Fibroblast of skin of abdomen (primary cell): Measurements from ENCODE around the gene FAM168A.

Source experiments
- DNase-seq: peaks from one replicate; pipeline ENCODE4 v3.0.0-alpha.2; 2013

The FAM168A gene

DNA sequence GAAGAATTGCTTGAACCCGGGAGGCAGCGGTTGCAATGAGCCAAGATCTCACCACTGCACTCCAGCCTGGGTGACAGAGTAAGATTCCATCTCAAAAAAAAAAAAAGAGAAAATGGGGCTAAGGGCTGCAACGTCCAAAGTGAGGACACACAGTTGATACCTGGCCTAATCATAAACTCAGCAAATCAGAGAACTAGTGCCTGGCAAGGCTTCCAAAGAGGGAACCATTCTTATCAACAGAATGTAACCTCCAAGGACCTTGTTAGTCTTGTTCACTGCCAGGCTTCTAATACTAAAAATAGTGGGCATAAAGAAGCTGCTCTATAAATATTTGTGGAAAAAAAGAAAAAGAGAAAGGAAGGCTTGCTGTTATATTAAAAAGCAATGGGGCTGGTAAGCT, 42.3 kb downstream of the FAM168A start:
- DNase-seq: no peak

DNA sequence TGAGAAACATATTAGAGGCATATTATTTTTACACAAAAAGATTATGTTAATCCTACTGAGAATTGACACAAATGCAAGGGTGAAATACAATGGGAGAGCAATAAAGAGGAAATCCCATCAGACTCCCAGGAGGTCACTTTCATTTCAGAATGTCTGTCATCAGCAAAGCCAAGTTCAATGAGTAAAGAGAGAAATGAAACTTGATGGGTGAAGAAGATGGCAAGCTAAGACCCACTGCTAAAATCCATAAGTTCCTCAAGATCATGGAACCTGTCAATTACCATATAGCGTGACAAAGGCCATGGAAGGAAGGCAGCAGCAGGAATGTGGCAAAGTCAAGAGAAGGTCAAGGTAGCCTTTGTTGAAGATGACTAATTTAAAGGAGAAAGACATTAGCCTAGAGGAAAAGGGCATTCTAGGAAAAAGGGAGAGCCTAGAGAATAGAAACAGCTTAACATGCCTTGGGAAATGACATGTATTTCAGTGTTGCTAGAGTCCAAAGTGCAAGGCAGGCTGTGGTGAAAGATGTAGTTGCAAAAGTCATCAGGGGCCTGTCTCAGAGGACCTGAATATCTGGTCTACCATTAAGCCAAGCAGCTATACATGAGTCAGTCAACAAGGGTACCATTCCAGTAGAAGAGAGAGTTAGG, 43.1 kb downstream of the FAM168A start:
- no peak for DNase-seq

DNA sequence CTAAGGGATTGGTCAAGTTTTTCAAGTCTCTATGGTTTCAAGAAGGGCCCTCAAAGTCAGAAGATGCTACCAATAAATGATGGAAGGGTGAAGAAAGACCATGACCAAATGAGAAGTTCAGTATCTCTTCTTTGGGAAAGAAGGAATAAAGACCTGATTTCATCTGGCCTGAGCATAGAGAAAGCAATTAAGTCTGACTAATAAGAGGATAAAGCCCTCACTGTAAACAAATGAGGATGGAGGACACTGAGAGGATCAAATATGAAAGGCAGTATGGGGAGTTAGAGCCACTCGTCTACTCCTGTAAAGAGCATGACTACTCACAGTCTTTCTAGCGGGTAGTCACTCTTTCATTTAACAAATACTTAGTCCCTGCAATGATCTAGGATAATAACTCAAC, 44.6 kb downstream of the FAM168A start:
- no peak for DNase-seq

DNA sequence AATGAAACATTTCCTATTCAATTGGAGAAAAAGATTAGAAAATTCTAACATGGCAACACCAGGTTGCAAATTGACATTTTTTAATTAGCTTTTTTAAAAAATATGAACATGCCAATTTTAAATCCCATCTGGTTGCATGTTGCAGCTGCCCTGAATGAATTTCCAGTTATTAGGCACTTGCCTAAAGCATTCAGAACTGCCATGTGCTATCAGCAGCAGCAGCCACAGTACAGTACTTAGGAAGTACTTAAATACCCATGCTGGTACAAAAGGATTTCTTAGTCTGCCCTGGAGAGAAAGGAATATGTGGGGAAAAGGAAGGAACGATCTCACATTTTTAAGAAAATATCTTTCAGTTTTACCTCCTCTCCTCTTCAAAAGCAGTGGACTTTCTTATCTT, 46.2 kb downstream of the FAM168A start:
- no peak for DNase-seq

DNA sequence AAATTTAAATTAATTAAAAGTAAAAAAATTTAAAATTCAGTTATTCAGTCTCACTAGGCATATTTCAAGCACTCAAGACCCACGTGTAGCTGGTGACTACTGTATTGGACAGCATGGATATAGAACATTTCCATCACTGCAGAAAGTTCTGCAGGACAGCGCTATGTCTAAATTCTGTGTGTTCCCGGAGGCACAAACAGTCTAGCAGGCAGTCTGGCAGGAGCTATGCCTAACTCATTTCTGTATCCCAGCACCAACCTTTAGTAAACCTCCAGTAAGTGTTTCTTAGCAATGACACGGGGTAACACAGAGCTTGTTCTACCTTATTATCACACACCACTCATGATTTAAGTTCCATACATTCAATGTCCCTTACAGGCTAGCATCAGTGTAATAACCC, 48.5 kb downstream of the FAM168A start:
- no peak for DNase-seq

DNA sequence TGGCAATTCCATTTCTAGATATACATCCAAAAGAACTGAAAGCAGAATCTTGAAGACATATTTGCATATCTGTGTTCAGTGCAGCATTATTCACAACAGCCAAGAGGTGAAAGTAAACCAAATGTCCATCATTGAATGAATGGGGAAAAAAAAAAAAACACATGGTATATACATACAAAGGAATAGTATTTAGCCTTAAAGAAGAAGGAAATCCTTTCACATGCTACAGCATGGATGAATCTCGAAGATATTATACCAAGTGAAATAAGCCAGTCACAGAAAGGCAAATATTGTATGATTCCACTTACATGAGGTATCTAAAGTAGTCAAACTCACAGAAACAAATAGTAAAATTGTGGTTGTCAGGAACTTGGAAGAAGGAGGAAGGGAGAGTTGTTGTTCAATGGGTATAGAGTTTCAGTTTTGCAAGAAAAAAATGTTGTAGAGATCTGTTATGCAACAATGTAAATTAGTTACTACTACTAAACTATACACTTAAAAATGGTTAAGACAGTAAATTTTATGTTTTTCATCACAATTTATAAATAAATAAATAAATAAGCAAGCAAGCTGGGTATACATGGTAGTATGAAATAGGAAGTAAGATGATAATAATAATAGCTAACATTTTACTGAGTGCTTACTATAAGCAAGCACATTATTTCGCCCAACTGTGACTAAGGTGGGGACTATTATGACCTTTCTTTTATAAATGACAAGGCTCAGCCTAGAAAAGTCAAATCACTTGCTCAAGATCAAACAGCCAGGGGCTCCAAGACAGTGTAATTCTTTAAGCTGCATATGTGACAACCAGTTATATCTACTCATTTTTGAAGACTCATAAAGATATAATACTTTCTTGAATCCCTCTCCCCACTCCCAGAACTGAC, 50.0 kb downstream of the FAM168A start:
- DNase-seq: no peak

DNA sequence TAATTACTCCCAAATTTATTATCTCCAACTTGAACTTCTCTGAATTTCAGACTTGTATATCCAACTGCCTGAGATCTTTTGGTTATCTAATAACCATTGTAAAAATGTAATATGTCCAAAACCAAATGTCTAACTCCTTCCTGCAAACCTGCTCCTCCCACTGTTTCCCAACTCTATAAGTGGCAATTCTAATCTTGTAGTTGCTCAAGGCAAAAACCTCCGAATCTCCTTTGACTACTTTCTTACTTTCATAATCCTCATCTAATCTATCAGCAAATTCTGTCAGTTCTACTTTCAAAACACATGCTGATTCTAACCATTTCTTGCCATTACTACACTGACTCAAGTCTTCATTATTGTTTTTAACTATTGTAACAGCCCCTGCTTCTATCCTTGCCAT, 55.7 kb downstream of the FAM168A start:
- no peak for DNase-seq

DNA sequence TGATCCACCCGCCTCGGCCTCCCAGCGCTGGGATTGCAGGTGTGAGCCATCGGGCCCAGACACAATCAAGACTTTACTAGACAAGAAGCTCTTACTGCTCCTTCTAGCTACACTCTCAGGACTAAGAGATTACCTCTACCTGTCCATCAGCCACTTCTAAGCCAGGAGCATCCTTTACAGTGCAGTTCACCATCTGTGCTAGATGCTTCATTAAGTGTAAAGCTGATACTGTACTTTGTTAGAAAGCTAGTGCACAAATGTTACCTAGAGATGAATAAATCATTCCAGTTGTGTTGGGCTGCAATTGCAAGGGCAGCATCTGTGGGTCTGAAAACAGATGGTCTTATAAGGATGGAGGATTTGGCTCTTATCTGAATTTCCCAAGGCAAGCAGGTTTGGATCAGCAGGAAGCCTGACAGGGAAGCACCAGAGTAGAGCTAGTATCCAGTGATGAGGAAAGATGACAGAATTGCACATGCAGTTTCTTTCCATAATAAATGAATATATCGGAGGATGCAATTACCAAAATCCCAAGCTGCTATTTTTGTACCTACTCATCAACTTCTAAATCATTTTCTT, 58.3 kb downstream of the FAM168A start:
- DNase-seq: no peak

DNA sequence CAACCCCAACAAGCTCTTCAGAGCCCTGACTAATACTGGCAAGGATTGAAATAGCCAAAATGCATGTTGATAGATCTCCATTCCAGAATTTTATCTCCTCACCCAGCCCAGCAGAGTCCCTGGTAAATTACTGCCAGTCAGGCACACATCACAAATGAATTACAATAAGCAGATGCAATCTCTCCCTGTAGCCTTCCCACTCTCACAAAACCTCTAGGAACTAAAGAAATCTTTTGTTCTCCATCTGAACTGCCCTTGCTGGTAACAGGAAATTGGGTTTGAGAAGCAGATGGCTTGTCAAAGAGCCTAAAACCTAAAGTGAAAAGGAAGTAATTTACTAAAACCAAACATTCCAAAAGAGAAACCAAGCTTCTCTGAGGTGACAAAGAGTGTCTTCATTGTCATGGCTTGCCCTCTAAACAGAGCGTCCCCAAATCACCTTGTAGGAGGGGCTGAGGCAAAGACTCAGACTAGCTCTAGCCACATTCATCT, 59.5 kb downstream of the FAM168A start:
- peak; percentile 10 for DNase-seq

DNA sequence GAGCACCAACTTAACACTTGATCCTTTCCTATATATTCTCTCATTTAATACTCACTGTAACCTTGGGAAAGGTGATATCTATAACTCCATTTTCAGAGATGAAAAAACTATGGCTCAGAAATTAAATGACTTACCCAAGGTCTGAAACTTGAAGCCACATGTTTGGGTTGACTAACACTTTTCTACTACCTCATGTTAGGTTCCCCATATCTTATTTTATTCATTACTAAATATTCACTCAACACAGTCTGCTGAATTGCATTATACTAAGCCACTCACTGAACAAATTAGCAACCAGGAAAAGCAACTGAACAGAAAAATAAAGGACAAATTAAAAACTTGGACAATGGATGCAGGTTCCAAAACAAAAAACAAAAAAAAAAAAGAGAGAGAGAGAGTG, 59.9 kb downstream of the FAM168A start:
- no peak for DNase-seq

DNA sequence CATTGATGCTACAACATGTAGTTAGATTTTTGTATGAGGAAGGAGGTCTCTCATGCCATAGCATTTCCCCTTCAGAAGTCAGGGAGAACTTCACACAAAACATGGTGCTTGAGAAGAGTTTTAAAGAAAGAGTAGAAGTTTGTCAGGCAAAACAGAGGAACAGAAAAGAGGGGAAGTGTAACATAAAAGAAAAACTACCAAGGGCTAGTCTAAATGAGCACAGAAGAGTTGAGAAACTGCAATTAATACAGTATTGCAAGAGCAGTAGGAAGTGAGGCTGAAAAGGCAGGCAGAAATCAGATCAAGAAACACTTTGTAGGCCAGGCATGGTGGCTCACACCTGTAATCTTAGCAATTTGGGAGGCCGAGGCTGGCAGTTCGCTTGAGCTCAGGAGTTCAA, 61.0 kb downstream of the FAM168A start:
- DNase-seq: no peak

DNA sequence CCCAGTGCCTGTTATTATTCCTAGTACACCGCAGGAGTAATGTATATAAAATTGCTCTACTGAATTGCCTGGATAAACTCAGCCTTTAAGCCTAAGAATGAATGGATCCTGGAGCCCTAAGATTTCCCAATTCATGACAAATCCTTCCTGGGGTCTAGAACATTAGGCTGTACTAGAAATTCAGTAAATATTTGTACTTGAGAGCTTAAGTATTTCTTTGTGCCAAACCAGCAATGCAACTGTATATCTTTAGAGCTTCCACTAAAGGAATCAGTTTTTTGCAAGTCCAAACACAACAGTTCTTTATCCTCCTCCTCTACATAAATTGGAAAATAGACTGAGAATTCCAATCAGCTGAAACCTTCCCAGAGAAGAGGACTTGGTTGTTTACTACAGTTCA, 65.6 kb downstream of the FAM168A start:
- no peak for DNase-seq

DNA sequence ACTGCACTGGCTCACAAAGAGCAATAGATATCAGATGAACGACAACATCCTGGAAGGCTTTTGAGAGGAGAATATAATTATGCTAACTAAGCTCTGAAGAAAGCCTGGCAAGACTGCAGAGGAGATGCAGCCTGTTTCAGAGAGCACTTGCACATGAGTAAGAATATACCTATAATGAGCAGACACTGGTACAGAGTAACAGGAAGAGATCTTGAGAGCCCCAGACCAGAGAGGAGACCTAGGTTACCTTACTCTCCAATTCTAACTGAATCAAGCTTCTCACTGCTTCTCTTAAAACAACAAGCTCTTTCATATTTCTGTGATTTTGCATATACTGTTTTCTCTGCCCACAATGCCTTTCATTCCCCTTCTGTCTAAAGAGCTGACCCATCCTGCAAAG, 66.5 kb downstream of the FAM168A start:
- no peak for DNase-seq

DNA sequence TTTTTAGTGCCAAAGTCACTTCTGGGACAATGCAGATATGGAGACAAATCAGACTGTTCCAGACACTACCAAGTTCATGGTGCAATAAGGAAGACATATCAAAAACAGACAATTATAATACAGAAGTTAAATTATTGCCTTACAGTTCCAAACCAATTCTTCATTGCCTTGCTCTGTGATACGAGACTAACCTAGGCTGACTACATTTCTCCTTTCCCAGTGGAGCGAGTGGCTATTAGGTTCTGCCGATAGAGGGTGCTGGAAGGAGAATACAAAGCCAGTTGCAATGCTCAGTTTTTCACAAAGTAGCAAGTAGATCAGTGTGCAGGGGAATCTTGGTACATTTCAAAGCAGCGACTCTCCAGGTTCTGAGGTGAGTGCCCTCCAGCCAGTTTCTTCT, 67.8 kb downstream of the FAM168A start:
- DNase-seq: no peak

DNA sequence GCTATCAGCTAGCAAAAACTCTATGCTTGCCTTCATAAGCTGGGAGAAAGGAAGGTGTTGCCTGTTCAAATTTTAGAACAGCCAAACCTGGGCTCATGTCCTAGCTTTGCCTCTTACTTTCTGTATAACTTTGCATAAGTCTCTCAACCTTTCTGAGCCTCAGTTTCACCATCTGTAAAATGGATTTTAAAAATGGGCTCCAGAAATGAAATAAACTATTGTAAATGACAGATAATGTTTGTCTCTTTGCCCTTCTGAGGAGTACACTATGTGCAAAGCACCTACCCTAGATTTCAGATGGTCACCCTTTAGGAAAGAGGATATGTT, 68.7 kb downstream of the FAM168A start:
- DNase-seq: no peak

DNA sequence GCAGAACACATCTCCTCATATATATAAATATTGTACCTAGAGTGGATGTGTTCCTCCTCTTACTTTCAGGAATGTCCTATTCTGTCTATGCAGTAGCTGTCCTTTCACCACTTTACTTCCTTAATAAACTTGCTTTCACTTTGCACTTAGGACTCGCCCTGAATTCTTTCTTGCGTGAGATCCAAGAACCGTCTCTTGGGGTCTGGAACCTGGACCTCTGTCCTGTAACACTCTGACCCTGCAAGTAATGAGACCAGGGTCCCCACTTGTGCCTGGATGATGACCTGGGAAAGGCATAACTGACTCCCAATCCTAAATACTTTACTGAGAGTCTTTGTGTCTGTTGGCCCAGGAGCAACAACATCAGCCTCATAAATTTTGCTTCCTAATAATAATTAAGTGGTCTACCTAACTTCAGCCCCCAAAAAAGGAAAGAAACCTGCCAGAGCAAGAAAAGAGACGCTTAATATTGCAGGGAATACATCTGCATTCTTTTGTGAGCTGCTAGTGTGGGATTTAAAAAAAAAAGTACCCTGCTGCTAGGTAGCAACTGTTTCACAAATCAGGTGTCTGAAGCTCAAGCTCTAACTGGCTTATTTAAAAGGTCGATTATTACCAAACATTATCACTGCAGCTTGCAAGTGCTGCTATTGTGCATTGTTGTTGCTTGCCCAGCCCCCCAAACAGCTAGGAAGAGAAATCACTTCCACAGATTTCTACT, 69.3 kb downstream of the FAM168A start:
- no peak for DNase-seq

DNA sequence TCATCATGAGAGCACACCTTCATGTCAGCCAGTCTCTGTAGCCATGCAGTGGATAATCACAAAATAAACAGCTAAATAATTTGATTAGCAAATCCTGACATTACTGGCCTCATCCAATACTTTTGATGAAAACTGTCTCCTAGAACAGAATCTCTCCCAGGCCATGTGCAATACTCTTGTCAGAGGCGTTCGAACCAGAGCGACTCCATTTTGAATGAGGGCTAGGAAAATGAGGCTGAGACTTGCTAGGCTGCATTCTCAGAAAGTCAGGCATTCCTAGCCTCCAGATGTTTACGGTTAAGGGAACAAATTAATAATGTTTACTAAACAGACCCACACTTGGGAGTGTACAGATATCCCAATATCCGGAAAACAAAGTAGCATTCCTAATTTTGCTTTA, 69.9 kb downstream of the FAM168A start:
- DNase-seq: no peak

DNA sequence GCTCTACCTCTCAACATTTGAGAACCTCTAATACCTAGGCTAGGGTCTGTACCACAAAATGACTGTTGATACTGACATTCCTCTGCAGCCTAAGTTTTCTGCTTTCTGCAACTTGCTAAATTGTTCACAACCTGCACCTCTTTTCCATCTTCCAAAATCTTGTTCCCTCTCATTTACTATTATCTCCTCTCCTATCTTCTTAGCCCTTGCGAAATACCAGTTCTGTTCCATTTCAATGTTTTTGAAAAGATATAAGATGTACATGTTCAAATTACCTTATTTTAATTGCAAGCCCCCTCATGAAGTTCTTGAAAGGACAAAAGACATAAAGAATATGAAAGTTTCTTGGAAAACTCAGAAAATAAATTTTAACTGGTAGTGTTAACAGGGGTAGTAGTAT, 72.3 kb downstream of the FAM168A start:
- DNase-seq: no peak

DNA sequence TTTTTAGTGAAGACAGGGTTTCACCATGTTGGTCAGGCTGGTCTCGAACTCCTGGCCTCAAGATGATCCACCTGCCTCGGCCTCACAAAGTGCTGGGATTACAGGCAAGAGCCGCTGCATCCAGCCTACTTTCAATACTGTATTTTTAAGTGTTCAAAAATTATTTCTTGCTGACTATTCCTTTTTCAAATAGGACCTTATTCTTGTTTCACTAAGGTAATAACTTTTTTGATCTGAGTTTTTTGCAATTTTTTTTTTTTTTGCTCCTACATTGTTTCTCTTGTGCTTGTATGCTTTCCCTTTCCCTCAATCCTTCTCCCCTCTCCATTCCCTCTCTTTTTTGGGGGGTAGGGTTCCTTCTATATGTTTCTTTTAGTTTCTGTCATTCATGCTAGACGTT, 73.1 kb downstream of the FAM168A start:
- DNase-seq: no peak

DNA sequence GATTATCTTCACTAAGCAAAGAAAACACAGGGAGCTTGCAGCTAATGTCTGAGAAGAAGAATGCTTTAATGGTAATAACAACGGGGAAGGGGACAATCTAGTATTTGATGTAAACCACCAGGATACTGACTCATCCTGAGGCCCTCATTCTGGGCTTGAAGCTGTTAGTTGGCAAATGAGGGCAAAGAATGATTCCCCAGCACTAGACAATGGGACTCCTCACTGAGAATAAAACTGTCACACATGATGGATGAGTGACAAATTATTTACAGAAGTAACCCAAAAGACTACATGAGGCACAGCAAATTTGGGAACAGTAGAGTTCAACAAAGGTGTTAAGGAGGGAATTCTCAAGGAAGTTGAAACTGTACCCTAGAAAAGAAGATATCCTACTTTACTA, 76.3 kb downstream of the FAM168A start:
- DNase-seq: peak; percentile 53

DNA sequence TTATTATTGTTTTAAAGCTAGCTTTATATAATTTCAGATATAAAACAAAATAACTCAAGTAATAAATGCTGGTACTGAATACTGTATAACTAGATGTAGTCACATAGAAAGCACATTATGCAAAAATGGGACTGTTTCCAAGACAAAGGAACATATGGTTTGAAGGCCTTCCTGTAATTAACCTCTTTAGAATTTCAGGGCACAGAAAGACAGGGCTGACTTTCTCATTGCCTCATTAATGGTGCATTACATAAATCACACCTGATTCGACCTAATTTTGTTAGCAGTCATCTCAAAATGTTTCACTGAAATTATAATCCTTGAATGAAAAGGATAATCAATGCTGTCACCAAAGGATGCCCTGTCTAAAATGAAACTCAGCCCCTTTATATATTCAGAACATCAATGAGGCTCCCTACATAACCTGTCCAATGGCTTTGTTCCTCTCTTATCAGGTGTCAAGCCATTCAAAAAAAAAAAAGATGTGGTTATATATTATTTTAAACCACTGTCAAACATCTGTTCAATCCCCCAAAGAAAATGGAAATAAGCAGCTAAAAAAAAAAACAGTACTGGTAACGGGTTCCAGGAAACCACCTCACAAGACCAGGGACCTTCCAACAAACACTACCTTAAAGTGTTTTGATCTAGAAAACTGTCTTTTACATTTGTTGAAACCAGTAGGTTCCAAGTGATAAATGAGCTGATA, 77.4 kb downstream of the FAM168A start:
- DNase-seq: peak; percentile 49

DNA sequence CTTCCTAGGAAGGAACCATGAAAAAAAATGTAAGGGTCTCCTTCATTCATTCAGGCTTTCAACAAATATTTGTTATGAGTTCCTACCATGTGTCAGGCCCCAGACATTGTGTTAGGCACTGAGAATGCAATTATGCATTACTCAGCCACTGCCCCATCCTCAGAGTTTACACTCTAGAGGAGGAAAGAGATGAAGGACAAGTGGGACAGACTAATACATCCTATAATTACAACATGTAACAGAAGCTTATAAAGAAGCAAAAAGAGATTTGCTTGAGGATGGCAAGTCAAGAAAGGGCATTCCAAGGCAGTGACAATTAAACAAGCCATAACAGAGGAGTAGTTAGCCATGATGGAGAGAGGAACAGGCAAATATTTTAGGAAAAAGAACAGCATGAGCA, 78.6 kb downstream of the FAM168A start:
- DNase-seq: no peak

DNA sequence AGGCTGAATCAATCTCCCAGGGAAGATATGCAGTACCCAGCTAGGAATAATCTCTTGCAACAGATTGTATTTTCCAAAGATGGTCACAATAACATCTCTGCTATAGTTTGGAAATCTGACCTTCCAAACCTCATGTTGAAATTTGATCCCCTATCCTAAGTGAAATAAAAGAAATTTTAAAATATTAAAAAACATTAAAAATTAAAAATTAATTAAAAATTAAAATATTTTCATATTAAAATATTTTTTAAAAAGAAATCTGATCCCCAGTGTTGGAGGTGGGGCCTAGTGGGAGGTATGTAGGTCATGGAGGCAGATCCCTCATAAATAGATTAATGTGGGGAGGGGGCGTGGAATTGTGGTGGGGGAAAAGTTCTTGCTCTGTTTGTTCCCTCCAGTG, 79.7 kb downstream of the FAM168A start:
- no peak for DNase-seq
